GM21723 (cell line): ENCODE results near the gene TAOK3.
"Not testable (repeated sequence)": the region's sequence is repeated elsewhere in the genome, so short reads cannot be mapped to it uniquely, and the experiment has no call there.

Experiments used
- ATAC-seq: cut with Tn5 transposase; IDR thresholded peaks from one replicate; pipeline ENCODE4 v1.9.1; 2021; ENCODE audit warnings: mild to moderate bottlenecking, moderate library complexity; ENCODE audit not compliant: unreplicated experiment

The TAOK3 gene

GRCh38 chr12:118344829-118345228 is 27.9 kb downstream of the TAOK3 start:
- no peak for ATAC-seq

- ATAC-seq, result no peak
Measured at GRCh38 chr12:118342090-118342489, 30.6 kb downstream of the TAOK3 start.

- no peak for ATAC-seq
Measured at GRCh38 chr12:118337194-118337838, 35.4 kb downstream of the TAOK3 start.

- no peak for ATAC-seq
Measured at GRCh38 chr12:118336123-118336522, 36.6 kb downstream of the TAOK3 start.

- no peak for ATAC-seq
Measured at GRCh38 chr12:118334939-118335567, 37.7 kb downstream of the TAOK3 start.

GRCh38 chr12:118334241-118334640 is 38.5 kb downstream of the TAOK3 start:
- ATAC-seq, result no peak

GRCh38 chr12:118332511-118332910 is 40.2 kb downstream of the TAOK3 start:
- no peak for ATAC-seq

- ATAC-seq, result peak; percentile 64
Measured at GRCh38 chr12:118330421-118331018, 42.2 kb downstream of the TAOK3 start.

- ATAC-seq, result no peak
Measured at GRCh38 chr12:118328486-118329330, 44.0 kb downstream of the TAOK3 start.

GRCh38 chr12:118327391-118327790 is 45.3 kb downstream of the TAOK3 start:
- ATAC-seq, result no peak

- no peak for ATAC-seq
Measured at GRCh38 chr12:118326991-118327390, 45.7 kb downstream of the TAOK3 start.

- no peak for ATAC-seq
Measured at GRCh38 chr12:118325081-118325480, 47.6 kb downstream of the TAOK3 start.

- ATAC-seq, result no peak
Measured at GRCh38 chr12:118319627-118320026, 53.1 kb downstream of the TAOK3 start.

GRCh38 chr12:118318744-118319143 is 54.0 kb downstream of the TAOK3 start:
- ATAC-seq, result no peak

GRCh38 chr12:118317729-118318128 is 55.0 kb downstream of the TAOK3 start:
- ATAC-seq, result no peak

- ATAC-seq, result no peak
Measured at GRCh38 chr12:118315821-118316220, 56.9 kb downstream of the TAOK3 start.

- ATAC-seq, result no peak
Measured at GRCh38 chr12:118312578-118312977, 60.1 kb downstream of the TAOK3 start.

- ATAC-seq, result no peak
Measured at GRCh38 chr12:118311666-118312065, 61.0 kb downstream of the TAOK3 start.

- no peak for ATAC-seq
Measured at GRCh38 chr12:118310320-118310719, 62.4 kb downstream of the TAOK3 start.

- ATAC-seq, result not testable (repeated sequence)
Measured at GRCh38 chr12:118308006-118308405, 64.7 kb downstream of the TAOK3 start.
